Measurements from ENCODE around the gene GSTA2.
"Not testable (repeated sequence)": the region's sequence is repeated elsewhere in the genome, so short reads cannot be mapped to it uniquely, and the experiment has no call there.

- not testable (repeated sequence) for TF ChIP-seq CTCF (conservative IDR thresholded peaks at IDR 0.05; ENCODE audit: low read length); EZH2phosphoT487 (IDR thresholded peaks at IDR 0.05; ENCODE audit: borderline replicate concordance, low read depth, low read length)
Measured at GRCh38 chr6:52782696-52783274, 19.5 kb upstream of the GSTA2 start.

Measured in OCI-LY7 (cell line).